ENCODE measurements around the gene LNX2. TPM values are rescaled to one million over a fixed set of nuclear protein-coding genes. Genes with fewer than 3 reads are reported as not detected.

Gene LNX2
- total RNA-seq, 2 experiments from 2014 or later, result 6.8 to 9.7 TPM

DNA sequence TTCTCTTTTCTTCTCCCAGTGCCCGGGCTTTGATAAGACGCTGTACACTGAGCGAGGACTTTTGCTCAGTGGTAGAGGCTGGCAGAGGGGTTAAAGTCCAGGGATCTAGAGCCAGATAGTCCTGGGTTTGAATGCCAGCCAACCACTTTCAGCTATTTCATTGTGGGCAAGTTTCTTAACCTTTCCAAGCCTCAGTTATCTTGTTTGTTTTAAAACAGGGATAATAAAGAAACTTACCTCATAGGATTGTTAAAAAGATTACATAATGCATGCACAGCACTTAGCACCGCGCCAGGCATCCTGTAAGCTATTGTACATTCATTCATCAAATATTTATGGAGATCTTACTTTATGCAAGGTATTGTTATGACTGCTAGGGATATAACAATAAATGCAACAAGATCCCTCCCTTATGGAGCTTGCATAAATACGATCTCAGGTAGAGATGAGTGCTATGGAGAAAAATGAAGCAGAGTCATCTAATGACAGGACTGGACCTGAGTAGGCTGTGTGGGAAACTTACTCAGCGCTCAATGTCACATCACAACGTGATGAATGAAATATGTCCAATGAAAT is 70.8 kb downstream of the LNX2 start:
- no peak for TF ChIP-seq EZH2phosphoT487 (IDR thresholded peaks at IDR 0.05; ENCODE audit: borderline replicate concordance, low read depth, low read length)
- no peak for TF ChIP-seq CTCF (conservative IDR thresholded peaks at IDR 0.05; ENCODE audit: low read length)
- Histone ChIP-seq H3K79me2 (ENCODE audit: insufficient read depth, low read depth, low read length) (no peaks in the 10 kb centered on the region), H3K4me2 (ENCODE audit: low read length) (no peak overlapping the region), H3K4me3 (ENCODE audit: low read depth, low read length, poor library complexity, severe bottlenecking) (no peak overlapping the region), H3K9me3 (ENCODE audit: low read length) (no peaks in the 10 kb centered on the region), H2AFZ (ENCODE audit: low read length) (no peak overlapping the region), H3K4me1 (ENCODE audit: insufficient read depth, low read length, poor library complexity, severe bottlenecking) (peaks cover 7% of the 10 kb centered on the region), H3K9me2 (ENCODE audit: insufficient read depth, low read length) (no peaks in the 10 kb centered on the region), H3K27ac (ENCODE audit: low read depth, low read length, poor library complexity, severe bottlenecking) (no peak overlapping the region), H3K36me3 (ENCODE audit: insufficient read depth, low read length) (peaks cover 27% of the 10 kb centered on the region), H4K20me1 (ENCODE audit: insufficient read depth, low read length) (no peaks in the 10 kb centered on the region)
- no TSS peak for BruUV-seq (replicated peaks)
- ChIA-PET POLR2A (interaction anchor here (2.1 kb wide), 1 partner anchor 10 kb away, joined by 9 read pairs; no protein-coding TSS in a partner anchor), CTCF (ENCODE audit: unreplicated experiment) (no interaction called here)
- DNase-seq (ENCODE audit: low spot score), result no peak
- intact Hi-C loops (cut with micrococcal nuclease; ENCODE audit: unreplicated experiment), result loop anchor here (10.0 kb wide), 1 partner anchor 95 kb away; no protein-coding TSS in a partner anchor

DNA sequence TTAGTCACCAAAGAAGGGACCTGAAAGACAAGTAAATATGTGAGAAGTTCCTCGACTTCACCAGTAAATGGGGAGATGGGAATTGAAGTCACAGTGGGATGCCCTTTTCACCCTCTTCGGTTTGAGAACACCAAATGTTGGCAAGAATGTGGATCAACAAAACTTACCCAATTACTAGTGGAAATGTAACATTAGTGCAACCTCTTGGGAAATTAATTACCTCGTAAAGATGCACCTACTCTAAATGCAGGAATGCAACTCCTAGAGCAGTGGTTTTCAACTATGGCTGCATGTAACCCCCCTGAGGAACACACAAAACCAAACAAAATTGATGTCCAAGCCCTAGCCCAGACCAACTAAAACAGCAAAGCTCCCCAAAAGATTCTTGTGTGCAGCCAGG is 78.1 kb downstream of the LNX2 start:
- Histone ChIP-seq H3K9me2 (ENCODE audit: insufficient read depth, low read length) (no peaks in the 10 kb centered on the region), H3K27ac (ENCODE audit: low read depth, low read length, poor library complexity, severe bottlenecking) (no peak overlapping the region), H3K4me3 (ENCODE audit: low read depth, low read length, poor library complexity, severe bottlenecking) (no peak overlapping the region), H3K4me2 (ENCODE audit: low read length) (no peak overlapping the region), H3K36me3 (ENCODE audit: insufficient read depth, low read length) (no peaks in the 10 kb centered on the region), H3K9me3 (ENCODE audit: low read length) (no peaks in the 10 kb centered on the region), H4K20me1 (ENCODE audit: insufficient read depth, low read length) (no peaks in the 10 kb centered on the region), H2AFZ (ENCODE audit: low read length) (no peak overlapping the region), H3K4me1 (ENCODE audit: insufficient read depth, low read length, poor library complexity, severe bottlenecking) (no peaks in the 10 kb centered on the region), H3K79me2 (ENCODE audit: insufficient read depth, low read depth, low read length) (no peaks in the 10 kb centered on the region)
- DNase-seq (ENCODE audit: low spot score), result no peak
- TF ChIP-seq EZH2phosphoT487 (IDR thresholded peaks at IDR 0.05; ENCODE audit: borderline replicate concordance, low read depth, low read length) (no peak), CTCF (conservative IDR thresholded peaks at IDR 0.05; ENCODE audit: low read length) (no peak)
- ChIA-PET POLR2A (no interaction called here), CTCF (ENCODE audit: unreplicated experiment) (no interaction called here)
- intact Hi-C loops (cut with micrococcal nuclease; ENCODE audit: unreplicated experiment), result loop anchor here (10.0 kb wide), 1 partner anchor 103 kb away; no protein-coding TSS in a partner anchor
- BruUV-seq (replicated peaks), result no TSS peak

DNA sequence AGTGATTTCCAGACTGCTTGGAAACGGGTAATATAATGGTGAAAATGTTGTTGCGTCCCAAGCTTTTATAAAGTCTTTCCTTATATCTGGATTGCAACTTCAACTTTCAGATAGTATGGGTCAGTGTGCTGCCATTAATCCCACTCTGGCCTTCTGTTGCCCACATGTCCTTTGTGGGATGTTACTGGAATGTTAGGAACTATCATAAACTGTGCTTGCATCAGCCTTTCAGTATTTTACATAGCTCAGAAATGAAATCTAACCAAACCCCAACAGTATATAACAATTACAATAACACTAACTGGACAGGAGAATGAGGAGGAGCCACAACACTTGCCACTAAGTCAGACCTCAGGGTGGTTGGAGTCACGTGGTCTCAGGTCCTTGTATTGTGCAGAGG is 78.9 kb downstream of the LNX2 start:
- H3K79me2 ChIP-seq (ENCODE audit: insufficient read depth, low read depth, low read length), result no peaks in the 10 kb centered on the region
- POLR2A ChIA-PET, result no interaction called here
- H3K27ac ChIP-seq (ENCODE audit: low read depth, low read length, poor library complexity, severe bottlenecking), result no peak overlapping the region
- H4K20me1 ChIP-seq (ENCODE audit: insufficient read depth, low read length), result no peaks in the 10 kb centered on the region
- no peak for DNase-seq (ENCODE audit: low spot score)
- H3K4me3 ChIP-seq (ENCODE audit: low read depth, low read length, poor library complexity, severe bottlenecking), result no peak overlapping the region
- CTCF ChIA-PET (ENCODE audit: unreplicated experiment), result no interaction called here
- no peaks in the 10 kb centered on the region for H3K9me3 ChIP-seq (ENCODE audit: low read length)
- H2AFZ ChIP-seq (ENCODE audit: low read length), result no peak overlapping the region
- no peak overlapping the region for H3K4me2 ChIP-seq (ENCODE audit: low read length)
- TF ChIP-seq EZH2phosphoT487 (IDR thresholded peaks at IDR 0.05; ENCODE audit: borderline replicate concordance, low read depth, low read length), result no peak
- TF ChIP-seq CTCF (conservative IDR thresholded peaks at IDR 0.05; ENCODE audit: low read length), result no peak
- H3K9me2 ChIP-seq (ENCODE audit: insufficient read depth, low read length), result no peaks in the 10 kb centered on the region
- no peaks in the 10 kb centered on the region for H3K4me1 ChIP-seq (ENCODE audit: insufficient read depth, low read length, poor library complexity, severe bottlenecking)
- no peaks in the 10 kb centered on the region for H3K36me3 ChIP-seq (ENCODE audit: insufficient read depth, low read length)
- intact Hi-C loops (cut with micrococcal nuclease; ENCODE audit: unreplicated experiment), result loop anchor here (10.0 kb wide), 1 partner anchor 103 kb away; no protein-coding TSS in a partner anchor
- BruUV-seq (replicated peaks), result no TSS peak

Measured in OCI-LY7 (cell line).